Rectal smooth muscle tissue (tissue), 1 donor: ENCODE data around the gene KCND3.

Experiments used
- H3K27ac ChIP-seq: one replicate; pipeline ENCODE4 v1.7.0; 2013; ENCODE audit warnings: low read depth, low read length, inconsistent platforms
- H3K27me3 ChIP-seq: one replicate; pipeline ENCODE4 v1.7.0; 2013; ENCODE audit warnings: low read length; ENCODE audit not compliant: control insufficient read depth, insufficient read depth
- H3K36me3 ChIP-seq: one replicate; pipeline ENCODE4 v1.7.0; 2013; ENCODE audit warnings: low read length; ENCODE audit not compliant: control insufficient read depth, insufficient read depth
- H3K4me1 ChIP-seq: one replicate; pipeline ENCODE4 v1.7.0; 2013; ENCODE audit warnings: low read length; ENCODE audit not compliant: control insufficient read depth, insufficient read depth
- H3K4me3 ChIP-seq: one replicate; pipeline ENCODE4 v1.7.0; 2013; ENCODE audit warnings: low read length
- H3K9ac ChIP-seq: one replicate; pipeline ENCODE4 v1.7.0; 2013; ENCODE audit warnings: low read length

Gene KCND3

DNA sequence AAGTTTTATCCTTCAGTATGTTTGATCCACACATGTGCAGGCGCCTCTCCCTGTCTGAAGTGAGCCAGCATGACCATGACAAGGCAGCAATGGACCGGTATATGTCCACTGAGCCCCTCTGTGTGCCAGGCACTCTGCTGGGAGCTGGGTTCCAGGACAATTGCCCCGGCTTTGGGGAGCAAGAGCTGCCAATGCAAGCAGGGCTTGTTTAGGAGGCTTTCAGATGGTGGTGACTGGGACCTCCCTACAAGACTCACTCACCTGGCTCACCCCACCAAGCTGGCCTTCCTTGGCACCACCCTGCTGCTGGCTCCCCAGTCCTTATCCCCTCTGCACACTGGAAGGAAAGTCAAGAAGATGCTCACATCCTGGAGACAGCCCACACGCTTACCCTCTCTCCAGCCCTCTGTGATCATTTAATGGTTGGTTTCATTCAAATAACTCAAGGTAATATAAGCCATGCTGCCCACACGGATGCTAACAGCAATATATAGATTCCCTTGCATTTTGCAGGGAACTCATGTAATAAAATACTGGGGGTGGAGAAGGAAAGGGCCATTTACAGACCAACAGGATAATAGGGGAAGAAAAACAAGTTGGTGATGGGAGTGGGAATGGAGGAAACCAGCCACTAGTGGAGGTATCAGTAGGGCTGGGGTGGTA lies 23.6 kb downstream of the KCND3 start:
- H3K36me3 ChIP-seq: no peaks in the 10 kb centered on the region
- H3K4me3 ChIP-seq: no peak overlapping the region
- H3K27ac ChIP-seq: no peak overlapping the region
- H3K9ac ChIP-seq: no peak overlapping the region
- H3K4me1 ChIP-seq: peaks cover 20% of the 10 kb centered on the region
- H3K27me3 ChIP-seq: no peaks in the 10 kb centered on the region

DNA sequence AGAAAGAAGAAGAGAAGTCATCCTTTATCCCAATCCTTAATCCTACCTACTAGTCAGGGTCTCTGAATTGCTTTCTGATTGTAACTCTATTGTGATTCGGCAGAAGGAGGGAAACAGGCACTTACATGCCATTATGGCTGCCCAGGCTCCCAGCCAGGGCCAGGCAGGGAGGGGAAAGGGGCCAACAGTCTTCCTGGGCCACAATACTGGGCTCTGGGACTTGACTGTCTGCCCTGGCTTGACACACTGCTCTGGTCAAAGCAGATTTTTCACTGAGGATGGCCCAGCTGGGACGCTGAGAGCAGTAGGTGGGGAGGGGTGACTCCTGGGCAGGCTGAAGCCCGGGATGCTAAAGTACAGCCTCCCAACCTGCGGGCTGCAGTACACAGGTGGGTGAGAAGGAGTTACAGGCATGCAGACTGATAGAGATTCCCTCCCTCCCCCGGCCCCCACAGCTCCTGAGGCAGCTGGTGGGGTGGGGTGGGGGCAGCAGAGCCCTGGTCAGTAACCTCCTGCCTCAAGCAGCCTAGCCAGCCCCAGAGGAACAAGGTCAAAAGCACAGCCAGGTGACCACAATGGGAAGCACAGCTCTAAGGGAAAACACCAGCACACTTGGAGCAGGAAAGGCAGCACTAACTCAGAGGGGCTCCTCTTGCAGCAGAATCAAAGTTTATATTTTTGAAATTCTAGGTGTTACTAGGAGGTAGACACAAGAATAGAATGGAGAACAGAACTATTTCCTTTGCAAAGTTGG lies 25.3 kb downstream of the KCND3 start:
- Histone ChIP-seq H3K27me3 (no peaks in the 10 kb centered on the region), H3K4me3 (no peak overlapping the region), H3K27ac (peak overlapping the region; percentile 17), H3K4me1 (peaks cover 23% of the 10 kb centered on the region), H3K36me3 (no peaks in the 10 kb centered on the region), H3K9ac (no peak overlapping the region)

DNA sequence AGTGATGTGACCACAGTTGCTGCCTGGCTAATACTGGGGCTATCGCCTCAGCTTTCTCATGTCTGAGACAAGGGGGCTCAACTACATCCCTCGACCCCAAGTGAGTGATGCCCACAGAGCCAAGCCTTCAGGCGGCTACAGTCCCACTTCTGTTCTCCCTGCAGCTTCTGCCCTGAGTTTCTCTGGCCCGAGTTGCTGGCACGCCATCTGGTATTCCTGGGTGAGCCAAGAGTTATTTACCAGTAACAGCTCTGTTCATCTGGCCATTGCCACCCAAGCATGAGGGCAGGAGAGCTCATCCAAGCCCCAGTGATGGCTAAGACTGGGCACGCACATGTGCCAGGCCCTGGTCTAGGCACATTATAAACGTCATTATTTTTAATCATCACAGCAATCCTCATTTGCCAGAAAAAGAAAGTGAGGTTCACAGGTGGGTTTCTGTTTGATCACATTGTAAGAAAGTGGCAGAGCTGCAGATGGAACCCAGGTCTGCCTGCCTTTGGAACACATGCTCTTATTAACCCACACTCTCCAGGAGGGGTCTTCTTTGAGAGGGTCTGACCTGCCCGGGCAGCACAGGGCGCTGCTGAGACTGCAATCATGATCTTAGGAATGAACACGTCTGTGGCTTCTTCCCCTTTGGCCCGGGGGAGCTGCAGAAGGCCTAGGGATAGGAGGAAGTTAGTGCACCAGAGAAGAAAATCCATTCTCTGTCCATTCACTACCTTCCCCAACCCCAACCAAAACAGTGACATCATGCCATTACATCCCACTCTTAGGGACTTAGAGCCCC lies 27.5 kb downstream of the KCND3 start:
- Histone ChIP-seq H3K27ac (no peak overlapping the region), H3K9ac (no peak overlapping the region)

GRCh38 chr1:111961016-111961415 lies 28.5 kb downstream of the KCND3 start:
- Histone ChIP-seq H3K4me3 (no peak overlapping the region), H3K4me1 (peaks cover 19% of the 10 kb centered on the region), H3K27ac (no peak overlapping the region), H3K36me3 (no peaks in the 10 kb centered on the region), H3K27me3 (no peaks in the 10 kb centered on the region), H3K9ac (no peak overlapping the region)

More for the DNA sequence above, 27.5 kb downstream of the KCND3 start:
- Histone ChIP-seq H3K27me3 (no peaks in the 10 kb centered on the region), H3K4me1 (peaks cover 15% of the 10 kb centered on the region), H3K4me3 (no peak overlapping the region), H3K36me3 (no peaks in the 10 kb centered on the region)

- Histone ChIP-seq H3K27ac (peak overlapping the region; percentile 19), H3K4me3 (no peak overlapping the region), H3K36me3 (no peaks in the 10 kb centered on the region), H3K9ac (no peak overlapping the region), H3K4me1 (peaks cover 24% of the 10 kb centered on the region), H3K27me3 (no peaks in the 10 kb centered on the region)
These were observed 30.0 kb downstream of the KCND3 start for GRCh38 chr1:111959436-111959835.

GRCh38 chr1:111958851-111959250 lies 30.6 kb downstream of the KCND3 start:
- Histone ChIP-seq H3K36me3 (no peaks in the 10 kb centered on the region), H3K9ac (no peak overlapping the region), H3K4me3 (no peak overlapping the region), H3K27ac (peak overlapping the region; percentile 19), H3K27me3 (no peaks in the 10 kb centered on the region), H3K4me1 (peaks cover 21% of the 10 kb centered on the region)

DNA sequence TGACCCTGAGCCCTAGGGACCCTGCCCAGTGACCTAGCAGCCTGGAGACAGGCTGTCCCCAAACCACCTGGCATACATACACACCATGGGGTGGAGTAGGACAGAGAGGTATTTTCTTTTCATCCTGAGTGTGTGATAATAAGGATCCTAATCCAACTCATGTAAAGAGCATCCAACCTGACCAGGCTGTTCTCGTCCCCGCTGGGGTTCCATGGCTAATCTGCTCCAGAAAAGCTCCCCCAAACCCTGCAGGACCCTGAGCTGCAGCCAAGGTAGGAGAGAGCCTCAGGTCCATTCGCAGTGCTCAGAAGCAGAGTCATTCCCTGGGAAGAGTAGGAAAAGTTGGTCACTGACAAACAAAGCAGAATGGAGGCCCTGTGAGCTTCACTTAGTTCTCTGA lies 31.4 kb downstream of the KCND3 start:
- Histone ChIP-seq H3K9ac (no peak overlapping the region), H3K4me1 (peaks cover 19% of the 10 kb centered on the region), H3K27me3 (no peaks in the 10 kb centered on the region), H3K27ac (no peak overlapping the region), H3K36me3 (no peaks in the 10 kb centered on the region), H3K4me3 (no peak overlapping the region)

- Histone ChIP-seq H3K4me1 (peaks cover 19% of the 10 kb centered on the region), H3K9ac (no peak overlapping the region), H3K36me3 (no peaks in the 10 kb centered on the region), H3K4me3 (no peak overlapping the region), H3K27ac (no peak overlapping the region), H3K27me3 (no peaks in the 10 kb centered on the region)
These were observed 33.2 kb downstream of the KCND3 start for GRCh38 chr1:111956155-111956771.

GRCh38 chr1:111955755-111956154 lies 33.7 kb downstream of the KCND3 start:
- Histone ChIP-seq H3K9ac (no peak overlapping the region), H3K36me3 (no peaks in the 10 kb centered on the region), H3K4me1 (peaks cover 19% of the 10 kb centered on the region), H3K27ac (no peak overlapping the region), H3K27me3 (no peaks in the 10 kb centered on the region), H3K4me3 (no peak overlapping the region)

DNA sequence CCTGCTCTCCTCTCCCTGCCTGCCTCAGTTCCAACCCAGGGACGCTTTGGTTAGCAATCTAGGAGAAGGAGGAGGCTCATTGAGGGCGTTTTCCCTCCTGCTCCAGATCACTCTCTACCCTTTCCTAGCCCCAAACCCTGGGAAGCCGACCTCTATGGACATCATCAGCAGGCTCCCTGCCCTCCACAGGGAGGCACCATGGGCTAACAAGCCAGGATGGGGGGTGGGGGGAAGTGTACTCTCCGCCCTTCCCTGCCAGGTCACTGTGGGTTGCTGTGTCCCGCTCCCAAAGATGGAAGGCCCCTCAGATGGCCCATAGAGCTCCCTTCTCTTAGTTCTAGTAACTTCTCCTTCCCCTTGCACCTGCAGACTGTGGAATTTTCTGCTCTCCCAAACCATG lies 35.7 kb downstream of the KCND3 start:
- Histone ChIP-seq H3K4me3 (no peak overlapping the region), H3K36me3 (no peaks in the 10 kb centered on the region), H3K4me1 (peaks cover 13% of the 10 kb centered on the region), H3K27me3 (no peaks in the 10 kb centered on the region), H3K9ac (no peak overlapping the region), H3K27ac (no peak overlapping the region)

GRCh38 chr1:111952125-111952657 lies 37.3 kb downstream of the KCND3 start:
- Histone ChIP-seq H3K4me1 (peaks cover 15% of the 10 kb centered on the region), H3K4me3 (no peak overlapping the region), H3K36me3 (no peaks in the 10 kb centered on the region), H3K27me3 (no peaks in the 10 kb centered on the region), H3K9ac (no peak overlapping the region), H3K27ac (no peak overlapping the region)
